ENCODE results near the gene SDF2L1.

Gene SDF2L1

DNA sequence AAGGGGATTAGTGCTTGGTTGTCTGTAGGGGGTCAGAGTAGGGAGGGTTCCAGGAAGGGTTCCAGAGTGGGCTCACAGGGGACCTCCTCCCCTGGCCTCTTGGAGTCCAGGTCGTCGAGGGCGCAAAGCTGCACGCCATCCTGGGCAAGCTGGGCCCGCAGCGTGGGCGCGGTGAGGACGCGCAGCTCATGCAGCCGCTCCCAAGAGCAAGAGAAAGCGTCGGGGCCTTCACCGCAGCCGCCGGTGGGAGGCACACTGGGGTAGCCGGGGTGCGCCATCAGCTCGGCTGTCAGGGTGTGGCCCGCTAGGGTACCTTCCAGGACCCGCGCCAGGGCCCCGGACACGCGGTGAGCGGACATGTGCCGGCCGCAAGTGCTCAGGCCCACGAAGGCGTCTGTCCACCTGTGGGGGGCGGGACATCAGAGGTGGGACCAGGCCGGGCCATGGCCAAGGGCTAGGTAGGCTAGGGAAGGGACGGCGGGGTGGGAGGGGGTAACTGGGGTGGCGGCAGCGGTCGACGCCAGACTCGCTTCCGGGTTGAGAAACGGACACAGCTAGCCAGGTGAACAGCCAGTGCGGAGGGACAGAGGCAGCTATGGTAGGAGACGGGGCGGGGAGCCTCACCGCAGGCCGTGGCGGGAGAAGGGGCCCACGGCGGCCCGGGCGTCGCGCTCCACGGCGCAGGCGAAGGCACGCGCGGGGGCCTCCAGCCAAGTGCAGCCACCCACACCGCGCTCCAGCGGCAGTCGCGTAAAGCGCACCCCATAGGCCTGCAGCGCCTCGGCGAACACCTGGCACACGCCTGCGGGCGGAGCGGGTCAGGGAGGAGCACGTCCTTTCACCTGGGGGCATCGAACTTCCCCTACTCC, 13.5 kb upstream of the SDF2L1 start:
- Histone ChIP-seq H3K27me3 (replicated peaks; ENCODE audit: control insufficient read depth, insufficient read depth, low read length, poor library complexity, severe bottlenecking) (no peaks in the 10 kb centered on the region), H3K4me1 (ENCODE audit: control insufficient read depth, insufficient read depth, low read length, poor library complexity, severe bottlenecking) (peaks cover 20% of the 10 kb centered on the region), H3K36me3 (ENCODE audit: control insufficient read depth, insufficient read depth, low read length) (peaks cover 33% of the 10 kb centered on the region), H3K4me3 (ENCODE audit: insufficient read depth, low read depth, low read length, poor library complexity, severe bottlenecking) (peak overlapping the region; percentile 91), H3K27ac (ENCODE audit: insufficient read depth, low read length, poor library complexity, severe bottlenecking) (peak overlapping the region; percentile 78), H3K9me3 (ENCODE audit: control insufficient read depth, low read length) (no peaks in the 10 kb centered on the region)
- DNase-seq: no peak

DNA sequence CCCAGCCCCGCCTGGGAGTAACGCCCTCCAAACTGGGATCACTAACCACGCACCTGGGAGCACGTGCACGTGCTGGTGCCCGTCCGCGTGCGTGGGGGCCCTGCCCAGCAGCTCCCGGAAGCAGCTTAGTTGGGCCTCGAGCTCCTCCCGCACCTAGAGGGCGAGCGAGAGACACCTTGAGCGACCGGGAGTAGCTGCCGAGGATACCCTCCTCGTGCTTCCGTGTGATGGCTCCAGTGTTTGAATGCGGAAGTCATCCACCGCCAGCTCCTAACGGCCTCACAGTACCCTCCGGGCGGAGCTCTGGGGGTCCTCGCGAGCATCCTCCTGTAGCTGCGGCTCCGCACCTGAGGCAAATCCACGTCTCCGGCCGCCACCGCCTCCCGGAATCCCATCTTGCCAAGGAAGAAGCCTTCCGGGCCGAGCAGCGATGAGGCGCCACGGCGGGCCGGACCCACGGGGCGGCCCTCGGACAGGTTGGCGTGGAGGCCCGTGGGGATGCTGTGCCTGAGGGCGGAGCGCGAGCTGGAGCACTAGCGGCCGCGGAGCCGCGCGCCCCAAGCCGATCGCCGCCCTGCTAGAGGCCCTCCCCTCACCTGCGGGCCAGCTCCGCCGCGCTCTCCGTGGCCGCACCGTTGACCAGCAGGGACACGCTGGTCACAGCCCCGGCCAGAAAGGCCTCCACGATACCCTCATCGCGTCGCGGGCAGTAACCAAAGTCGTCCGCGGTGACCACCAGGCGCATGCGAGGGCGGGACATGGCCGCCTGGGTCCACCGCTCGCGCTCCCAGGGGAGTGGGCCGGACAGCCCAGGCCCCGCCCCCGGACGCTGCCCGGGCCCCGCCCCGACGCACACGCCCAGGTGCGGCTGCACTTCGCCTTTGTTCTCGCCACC, 12.6 kb upstream of the SDF2L1 start, which contains the start of gene YDJC:
TSS of gene YDJC (minus strand) at position 768 of the 895 bp plus-strand sequence. CDS start at position 760, 8 bp downstream.
- H3K27ac ChIP-seq (ENCODE audit: insufficient read depth, low read length, poor library complexity, severe bottlenecking): peak within 1 kb of the TSS; percentile 78
- H3K36me3 ChIP-seq (ENCODE audit: control insufficient read depth, insufficient read depth, low read length): peaks cover 27% of the 10 kb centered on the region
- peak; percentile 87 to 91 (median 89) for DNase-seq
- H3K9me3 ChIP-seq (ENCODE audit: control insufficient read depth, low read length): no peaks in the 10 kb centered on the region
- H3K4me1 ChIP-seq (ENCODE audit: control insufficient read depth, insufficient read depth, low read length, poor library complexity, severe bottlenecking): peaks cover 20% of the 10 kb centered on the region
- H3K4me3 ChIP-seq (ENCODE audit: insufficient read depth, low read depth, low read length, poor library complexity, severe bottlenecking): peak within 1 kb of the TSS; percentile 91
- no peaks in the 10 kb centered on the region for H3K27me3 ChIP-seq (replicated peaks; ENCODE audit: control insufficient read depth, insufficient read depth, low read length, poor library complexity, severe bottlenecking)

DNA sequence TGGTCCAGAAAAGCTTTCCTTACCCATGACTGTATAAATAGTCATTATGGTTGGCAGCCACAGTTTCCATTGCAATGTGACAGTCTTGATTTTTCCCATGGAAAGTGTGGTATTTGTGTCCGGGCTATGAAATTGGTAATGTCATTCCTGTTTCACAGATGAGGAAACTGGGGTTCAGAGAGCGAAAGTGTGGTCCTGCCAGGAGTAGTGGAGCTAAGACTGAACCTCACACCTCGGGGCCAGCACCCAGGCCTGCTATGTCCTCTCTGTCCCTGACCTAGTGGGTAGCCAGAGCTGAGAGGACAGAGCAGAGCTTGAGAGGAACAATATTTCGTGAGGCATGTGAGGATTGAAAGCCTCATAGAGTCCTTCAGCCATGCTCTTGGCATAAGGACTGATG, 11.1 kb upstream of the SDF2L1 start:
- no peak overlapping the region for H3K27ac ChIP-seq (ENCODE audit: insufficient read depth, low read length, poor library complexity, severe bottlenecking)
- H3K36me3 ChIP-seq (ENCODE audit: control insufficient read depth, insufficient read depth, low read length): peaks cover 20% of the 10 kb centered on the region
- H3K27me3 ChIP-seq (replicated peaks; ENCODE audit: control insufficient read depth, insufficient read depth, low read length, poor library complexity, severe bottlenecking): no peaks in the 10 kb centered on the region
- H3K4me1 ChIP-seq (ENCODE audit: control insufficient read depth, insufficient read depth, low read length, poor library complexity, severe bottlenecking): peaks cover 20% of the 10 kb centered on the region
- no peaks in the 10 kb centered on the region for H3K9me3 ChIP-seq (ENCODE audit: control insufficient read depth, low read length)
- H3K4me3 ChIP-seq (ENCODE audit: insufficient read depth, low read depth, low read length, poor library complexity, severe bottlenecking): no peak overlapping the region
- DNase-seq: no peak

DNA sequence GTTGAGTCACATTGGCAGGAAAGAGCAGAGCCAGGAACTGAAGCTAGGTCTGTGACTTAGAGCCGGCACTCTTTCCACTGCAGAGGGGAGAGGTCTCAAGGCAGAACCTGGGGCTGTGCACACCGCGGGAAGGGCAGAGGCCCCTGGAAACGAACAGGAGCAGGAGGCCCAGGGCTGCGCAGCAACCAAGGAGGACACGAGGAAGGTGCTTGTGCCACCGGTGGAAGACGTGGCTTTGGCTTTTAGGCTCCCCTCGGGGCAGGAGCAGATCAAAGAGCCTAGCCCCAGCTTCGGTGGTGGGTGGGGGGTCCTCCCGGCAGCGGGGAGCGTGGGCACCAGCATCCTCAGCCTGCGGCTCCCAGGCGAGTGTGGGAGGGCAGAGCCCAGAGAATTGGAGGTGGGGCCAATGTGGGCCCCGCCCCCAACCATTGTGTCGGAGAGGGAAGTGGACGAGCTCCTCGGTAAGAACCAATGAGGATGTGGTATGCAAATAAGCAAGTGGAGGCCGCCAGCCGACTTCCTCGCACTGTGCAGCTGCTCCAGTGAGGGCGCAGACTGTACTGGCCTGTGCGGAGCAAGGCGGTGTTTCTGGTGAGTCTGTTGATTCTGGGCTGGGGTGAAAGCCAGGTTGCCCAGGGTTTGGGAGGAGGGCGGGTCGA, 9.7 kb upstream of the SDF2L1 start, which contains the start of gene CCDC116:
TSS of gene CCDC116 (plus strand) at position 524 of the 659 bp plus-strand sequence. CDS start 422 bp downstream, outside the sequence.
- DNase-seq: peak; percentile 59 to 68 (median 65)
- Histone ChIP-seq H3K27ac (ENCODE audit: insufficient read depth, low read length, poor library complexity, severe bottlenecking) (no peak within 1 kb of the TSS), H3K4me1 (ENCODE audit: control insufficient read depth, insufficient read depth, low read length, poor library complexity, severe bottlenecking) (peaks cover 16% of the 10 kb centered on the region), H3K9me3 (ENCODE audit: control insufficient read depth, low read length) (no peaks in the 10 kb centered on the region), H3K27me3 (replicated peaks; ENCODE audit: control insufficient read depth, insufficient read depth, low read length, poor library complexity, severe bottlenecking) (no peaks in the 10 kb centered on the region), H3K4me3 (ENCODE audit: insufficient read depth, low read depth, low read length, poor library complexity, severe bottlenecking) (no peak within 1 kb of the TSS), H3K36me3 (ENCODE audit: control insufficient read depth, insufficient read depth, low read length) (peaks cover 11% of the 10 kb centered on the region)

DNA sequence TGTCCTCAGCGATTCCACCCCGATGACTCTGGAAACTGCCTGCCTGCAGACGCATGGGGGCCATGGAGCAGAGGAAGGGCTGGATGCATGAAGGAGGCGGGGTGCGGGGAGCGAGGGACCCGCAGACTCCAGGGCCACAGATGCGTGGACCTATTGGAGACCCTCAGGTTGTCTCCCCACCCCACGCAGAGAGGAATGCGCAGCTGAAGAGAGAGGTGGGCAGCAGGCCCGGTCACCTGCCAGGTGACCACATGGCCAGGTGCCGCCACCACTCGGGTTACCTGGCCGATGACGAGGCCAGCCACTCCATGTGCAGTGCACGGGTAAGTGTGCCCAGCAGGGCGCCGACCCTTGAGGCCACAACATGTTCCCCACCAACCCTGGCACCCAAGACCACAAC, 9.2 kb upstream of the SDF2L1 start:
- peaks cover 6% of the 10 kb centered on the region for H3K36me3 ChIP-seq (ENCODE audit: control insufficient read depth, insufficient read depth, low read length)
- H3K9me3 ChIP-seq (ENCODE audit: control insufficient read depth, low read length): no peaks in the 10 kb centered on the region
- no peak overlapping the region for H3K4me3 ChIP-seq (ENCODE audit: insufficient read depth, low read depth, low read length, poor library complexity, severe bottlenecking)
- DNase-seq: no peak
- H3K27ac ChIP-seq (ENCODE audit: insufficient read depth, low read length, poor library complexity, severe bottlenecking): no peak overlapping the region
- peaks cover 12% of the 10 kb centered on the region for H3K4me1 ChIP-seq (ENCODE audit: control insufficient read depth, insufficient read depth, low read length, poor library complexity, severe bottlenecking)
- H3K27me3 ChIP-seq (replicated peaks; ENCODE audit: control insufficient read depth, insufficient read depth, low read length, poor library complexity, severe bottlenecking): no peaks in the 10 kb centered on the region

DNA sequence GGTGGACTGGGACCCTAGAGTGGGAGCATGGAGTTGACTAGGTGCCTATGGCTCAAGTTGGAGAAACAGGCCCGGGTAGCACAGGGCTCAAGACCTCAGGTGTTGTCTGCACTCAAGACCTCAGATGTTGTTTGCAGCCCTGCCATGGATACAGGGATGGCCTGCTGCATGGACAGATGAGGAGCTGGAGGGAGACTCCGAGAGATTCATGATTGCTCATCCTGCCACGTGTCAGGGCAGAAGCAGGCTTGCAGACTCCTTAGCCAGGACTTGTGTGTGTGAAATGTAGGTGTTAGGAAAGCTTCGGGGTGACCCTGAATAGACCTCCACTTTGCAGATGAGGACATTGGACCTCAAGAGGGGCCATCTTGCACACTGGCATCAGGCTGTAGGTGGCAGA, 8.6 kb upstream of the SDF2L1 start:
- Histone ChIP-seq H3K27ac (ENCODE audit: insufficient read depth, low read length, poor library complexity, severe bottlenecking) (no peak overlapping the region), H3K27me3 (replicated peaks; ENCODE audit: control insufficient read depth, insufficient read depth, low read length, poor library complexity, severe bottlenecking) (no peaks in the 10 kb centered on the region), H3K4me1 (ENCODE audit: control insufficient read depth, insufficient read depth, low read length, poor library complexity, severe bottlenecking) (peaks cover 6% of the 10 kb centered on the region), H3K9me3 (ENCODE audit: control insufficient read depth, low read length) (no peaks in the 10 kb centered on the region), H3K4me3 (ENCODE audit: insufficient read depth, low read depth, low read length, poor library complexity, severe bottlenecking) (no peak overlapping the region), H3K36me3 (ENCODE audit: control insufficient read depth, insufficient read depth, low read length) (peaks cover under 1% of the 10 kb centered on the region)
- no peak for DNase-seq

DNA sequence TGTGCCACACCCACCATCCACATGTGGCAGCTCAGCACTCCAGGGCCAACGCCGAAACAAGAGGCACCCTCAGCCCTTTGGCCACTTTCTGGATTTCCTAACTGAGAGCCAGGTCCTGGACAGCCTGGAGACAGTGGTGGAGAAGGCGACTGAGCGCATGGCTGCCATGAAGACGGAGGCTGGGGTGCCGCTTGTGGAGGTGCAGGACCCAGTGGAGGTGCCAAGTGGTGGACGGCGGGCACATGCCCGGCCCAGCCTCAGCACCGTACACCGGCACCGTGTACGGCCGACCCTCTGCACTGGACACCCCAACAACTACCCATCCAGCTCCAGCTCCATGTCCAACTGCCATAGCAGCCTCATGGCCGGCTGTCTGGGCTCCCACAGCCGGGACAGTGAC, 8.0 kb upstream of the SDF2L1 start:
- no peak overlapping the region for H3K27ac ChIP-seq (ENCODE audit: insufficient read depth, low read length, poor library complexity, severe bottlenecking)

DNA sequence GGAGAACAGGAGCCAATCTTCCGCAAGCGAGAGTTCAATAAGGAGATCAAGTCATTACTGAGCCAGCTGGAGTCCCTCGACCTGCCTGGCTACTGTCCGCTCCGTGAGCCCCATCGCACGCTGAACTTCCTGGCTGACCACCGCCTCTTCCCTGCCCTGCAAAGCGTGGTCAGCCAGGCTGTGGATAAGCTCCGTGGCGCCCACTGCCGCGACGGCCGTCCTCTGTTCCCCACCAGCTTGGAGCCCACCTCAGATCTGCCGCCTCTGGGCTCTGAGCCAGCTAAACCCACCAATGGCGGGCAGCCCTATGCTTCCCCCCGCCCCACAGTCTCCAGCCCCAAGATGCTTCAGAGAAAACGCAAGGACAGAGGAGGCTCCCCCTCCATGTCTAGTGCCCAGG, 7.3 kb upstream of the SDF2L1 start:
- H3K9me3 ChIP-seq (ENCODE audit: control insufficient read depth, low read length): no peaks in the 10 kb centered on the region
- H3K36me3 ChIP-seq (ENCODE audit: control insufficient read depth, insufficient read depth, low read length): no peaks in the 10 kb centered on the region
- DNase-seq: no peak
- H3K4me1 ChIP-seq (ENCODE audit: control insufficient read depth, insufficient read depth, low read length, poor library complexity, severe bottlenecking): peaks cover 2% of the 10 kb centered on the region
- H3K27ac ChIP-seq (ENCODE audit: insufficient read depth, low read length, poor library complexity, severe bottlenecking): no peak overlapping the region
- H3K27me3 ChIP-seq (replicated peaks; ENCODE audit: control insufficient read depth, insufficient read depth, low read length, poor library complexity, severe bottlenecking): no peaks in the 10 kb centered on the region
- H3K4me3 ChIP-seq (ENCODE audit: insufficient read depth, low read depth, low read length, poor library complexity, severe bottlenecking): no peak overlapping the region

More for the DNA sequence above, 8.0 kb upstream of the SDF2L1 start:
- Histone ChIP-seq H3K27me3 (replicated peaks; ENCODE audit: control insufficient read depth, insufficient read depth, low read length, poor library complexity, severe bottlenecking) (no peaks in the 10 kb centered on the region), H3K4me3 (ENCODE audit: insufficient read depth, low read depth, low read length, poor library complexity, severe bottlenecking) (no peak overlapping the region), H3K9me3 (ENCODE audit: control insufficient read depth, low read length) (no peaks in the 10 kb centered on the region), H3K36me3 (ENCODE audit: control insufficient read depth, insufficient read depth, low read length) (no peaks in the 10 kb centered on the region), H3K4me1 (ENCODE audit: control insufficient read depth, insufficient read depth, low read length, poor library complexity, severe bottlenecking) (peaks cover 2% of the 10 kb centered on the region)
- no peak for DNase-seq

DNA sequence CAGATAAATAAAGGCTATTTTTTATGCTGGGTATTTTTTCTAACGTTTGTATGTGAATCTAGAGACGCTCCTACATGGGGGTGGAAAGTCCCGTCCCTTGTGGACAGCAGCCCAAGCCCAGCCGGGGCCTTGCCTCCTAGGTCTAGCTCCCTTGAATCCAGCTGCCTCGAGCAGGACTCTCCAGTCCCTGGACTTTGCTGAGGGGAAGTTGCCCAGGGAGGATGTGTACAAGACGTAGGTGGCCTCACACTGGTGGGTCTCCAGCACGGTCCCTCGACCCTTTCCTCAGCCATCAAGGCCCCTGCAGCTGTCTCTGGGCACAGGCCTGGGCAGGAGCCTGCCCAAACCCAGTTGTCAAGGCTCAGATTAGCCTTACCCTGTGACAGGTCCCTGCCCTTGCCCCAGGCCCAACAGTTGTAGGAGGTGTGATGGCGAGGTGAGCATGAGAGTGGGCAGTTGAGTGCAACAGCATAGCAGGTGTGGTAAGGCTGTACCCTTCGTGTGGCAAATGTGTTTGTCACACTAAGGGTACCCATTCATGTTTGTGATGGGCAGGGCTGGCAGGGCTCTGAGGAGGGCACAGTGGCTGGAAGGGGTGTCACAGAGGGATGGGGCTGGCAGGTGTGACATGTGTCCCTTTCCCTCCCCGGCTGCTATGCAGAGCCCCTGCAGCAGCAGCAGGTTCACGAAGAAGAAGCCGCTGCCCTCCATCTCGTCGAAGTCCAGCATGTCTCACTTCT, 6.2 kb upstream of the SDF2L1 start:
- H3K9me3 ChIP-seq (ENCODE audit: control insufficient read depth, low read length): no peaks in the 10 kb centered on the region
- H3K4me3 ChIP-seq (ENCODE audit: insufficient read depth, low read depth, low read length, poor library complexity, severe bottlenecking): no peak overlapping the region
- H3K36me3 ChIP-seq (ENCODE audit: control insufficient read depth, insufficient read depth, low read length): no peaks in the 10 kb centered on the region
- H3K4me1 ChIP-seq (ENCODE audit: control insufficient read depth, insufficient read depth, low read length, poor library complexity, severe bottlenecking): no peaks in the 10 kb centered on the region
- H3K27me3 ChIP-seq (replicated peaks; ENCODE audit: control insufficient read depth, insufficient read depth, low read length, poor library complexity, severe bottlenecking): no peaks in the 10 kb centered on the region
- DNase-seq: no peak
- H3K27ac ChIP-seq (ENCODE audit: insufficient read depth, low read length, poor library complexity, severe bottlenecking): no peak overlapping the region
